ENCODE results near the gene NUP62. TPM values are rescaled to one million over a fixed set of nuclear protein-coding genes. Genes with fewer than 3 reads are reported as not detected.

NUP62 gene
- total and polyA plus RNA-seq, 8 donors, result 39.2 to 66.2 (median 60.0) TPM

GRCh38 chr19:49895566-49896297, 33.6 kb downstream of the NUP62 start:
- ATAC-seq, result no peak
- Histone ChIP-seq H3K27ac (no peak overlapping the region), H3K36me3 (no peaks in the 10 kb centered on the region), H3K4me3 (peak overlapping the region in 1 of 2 donors; percentile 14), H3K4me1 (peaks cover 7 to 29% of the 10 kb centered on the region in 2 donors), H3K9me3 (no peaks in the 10 kb centered on the region), H3K27me3 (peaks cover 0 to 6% of the 10 kb centered on the region in 2 donors)
- intact Hi-C loops (cut with DNase I), result no loop called here
- no peak for DNase-seq
- TF ChIP-seq, protein P1, sequence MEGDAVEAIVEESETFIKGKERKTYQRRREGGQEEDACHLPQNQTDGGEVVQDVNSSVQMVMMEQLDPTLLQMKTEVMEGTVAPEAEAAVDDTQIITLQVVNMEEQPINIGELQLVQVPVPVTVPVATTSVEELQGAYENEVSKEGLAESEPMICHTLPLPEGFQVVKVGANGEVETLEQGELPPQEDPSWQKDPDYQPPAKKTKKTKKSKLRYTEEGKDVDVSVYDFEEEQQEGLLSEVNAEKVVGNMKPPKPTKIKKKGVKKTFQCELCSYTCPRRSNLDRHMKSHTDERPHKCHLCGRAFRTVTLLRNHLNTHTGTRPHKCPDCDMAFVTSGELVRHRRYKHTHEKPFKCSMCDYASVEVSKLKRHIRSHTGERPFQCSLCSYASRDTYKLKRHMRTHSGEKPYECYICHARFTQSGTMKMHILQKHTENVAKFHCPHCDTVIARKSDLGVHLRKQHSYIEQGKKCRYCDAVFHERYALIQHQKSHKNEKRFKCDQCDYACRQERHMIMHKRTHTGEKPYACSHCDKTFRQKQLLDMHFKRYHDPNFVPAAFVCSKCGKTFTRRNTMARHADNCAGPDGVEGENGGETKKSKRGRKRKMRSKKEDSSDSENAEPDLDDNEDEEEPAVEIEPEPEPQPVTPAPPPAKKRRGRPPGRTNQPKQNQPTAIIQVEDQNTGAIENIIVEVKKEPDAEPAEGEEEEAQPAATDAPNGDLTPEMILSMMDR (IDR thresholded peaks at IDR 0.05), result no peak

DNA sequence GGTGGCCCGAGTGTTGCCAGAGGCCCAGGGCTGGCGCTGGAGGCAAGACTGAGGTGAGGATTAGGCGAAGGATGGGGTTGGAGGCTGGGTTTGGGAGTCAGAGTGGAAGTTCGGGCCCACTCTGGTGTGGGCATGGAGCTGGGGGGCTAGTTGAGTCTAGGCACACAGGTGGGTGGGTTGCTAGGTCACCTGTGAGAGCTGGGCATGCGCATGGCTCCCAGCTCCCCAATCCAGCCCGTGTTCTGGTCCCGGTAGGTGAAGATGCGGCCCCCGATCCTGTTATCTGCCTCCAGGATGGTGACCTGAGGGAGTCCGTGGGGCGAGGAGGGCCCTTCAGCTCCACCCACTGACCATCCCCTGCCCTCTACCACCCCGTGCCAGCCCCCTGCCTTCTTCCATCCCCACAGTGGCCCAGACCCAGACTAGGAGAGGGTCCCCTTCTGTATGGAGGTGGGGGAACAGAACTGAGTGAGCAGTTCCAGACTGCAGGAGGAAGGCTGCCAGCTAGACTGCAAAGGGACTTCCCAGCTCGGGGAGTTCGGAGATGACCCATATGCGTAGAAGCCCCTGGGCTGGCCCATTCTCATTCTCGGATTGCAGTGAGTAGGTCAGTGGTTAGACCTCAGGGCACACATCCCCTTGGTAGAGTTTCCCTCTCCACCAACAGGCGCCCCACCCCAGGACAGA, 34.3 kb downstream of the NUP62 start:
- no peak overlapping the region for H3K27ac ChIP-seq
- peaks cover 7 to 36% of the 10 kb centered on the region in 2 donors for H3K4me1 ChIP-seq
- intact Hi-C loops (cut with DNase I), result no loop called here
- ATAC-seq (no peak), DNase-seq (no peak)
- peak overlapping the region in 1 of 2 donors; percentile 14 for H3K4me3 ChIP-seq
- H3K27me3 ChIP-seq, result peaks cover 0 to 12% of the 10 kb centered on the region in 2 donors
- TF ChIP-seq, protein P1 (IDR thresholded peaks at IDR 0.05), result no peak
- no peaks in the 10 kb centered on the region for H3K9me3 ChIP-seq
- H3K36me3 ChIP-seq, result no peaks in the 10 kb centered on the region

GRCh38 chr19:49894011-49894664, 35.2 kb downstream of the NUP62 start:
- intact Hi-C loops (cut with DNase I), result no loop called here
- Histone ChIP-seq H3K36me3 (no peaks in the 10 kb centered on the region), H3K4me1 (peaks cover 7 to 39% of the 10 kb centered on the region in 2 donors), H3K27me3 (peaks cover 0 to 12% of the 10 kb centered on the region in 2 donors), H3K27ac (no peak overlapping the region), H3K9me3 (no peaks in the 10 kb centered on the region), H3K4me3 (no peak overlapping the region)
- no peak for ATAC-seq
- DNase-seq, result no peak
- TF ChIP-seq, protein P1 (IDR thresholded peaks at IDR 0.05), result no peak

DNA sequence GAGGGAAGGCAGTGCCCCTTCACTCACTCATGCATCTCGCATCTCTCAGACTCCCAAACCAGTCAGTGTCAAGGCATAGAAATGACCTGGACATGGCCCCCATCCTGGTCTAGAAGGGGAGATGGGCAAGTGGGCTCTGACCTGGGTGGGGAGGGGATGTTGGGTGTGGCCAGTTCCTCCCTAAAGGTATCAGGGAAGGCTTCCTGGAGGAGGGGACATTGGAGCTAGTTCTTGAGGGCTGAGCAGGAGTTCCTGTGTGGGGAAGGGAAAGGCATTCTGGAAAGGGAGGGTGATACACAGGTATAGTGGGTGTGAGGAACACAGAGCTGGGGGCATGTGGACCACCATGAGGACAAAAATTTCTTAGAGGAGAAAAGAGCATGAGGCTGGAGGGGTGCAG, 36.6 kb downstream of the NUP62 start:
- TF ChIP-seq, protein P1 (IDR thresholded peaks at IDR 0.05), result no peak
- Histone ChIP-seq H3K36me3 (peaks cover 0 to 8% of the 10 kb centered on the region in 2 donors), H3K9me3 (no peaks in the 10 kb centered on the region), H3K27ac (no peak overlapping the region), H3K4me3 (no peak overlapping the region), H3K4me1 (peaks cover 7 to 31% of the 10 kb centered on the region in 2 donors), H3K27me3 (peaks cover 0 to 12% of the 10 kb centered on the region in 2 donors)
- intact Hi-C loops (cut with DNase I), result no loop called here
- DNase-seq (no peak), ATAC-seq (no peak)

DNA sequence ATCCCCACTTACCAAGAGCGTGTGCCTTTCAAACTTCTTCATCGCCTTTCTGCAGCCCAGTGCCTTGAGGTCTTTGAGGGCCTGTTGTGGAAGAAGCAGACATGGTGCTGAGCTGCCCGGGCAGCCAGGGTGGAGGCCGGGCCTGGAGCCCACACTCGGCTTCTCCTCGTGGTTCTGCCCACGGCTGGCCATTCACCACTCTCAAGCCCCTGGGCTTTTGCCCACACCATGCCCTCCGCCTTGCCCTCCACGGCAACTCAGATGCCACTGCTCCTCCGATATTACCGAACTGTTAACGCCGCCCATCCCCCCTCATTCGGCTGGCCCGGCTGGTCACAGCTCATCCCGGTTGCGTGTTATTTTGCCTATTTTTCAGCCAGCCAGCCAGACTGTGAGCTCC, 37.9 kb downstream of the NUP62 start:
- intact Hi-C loops (cut with DNase I), result no loop called here
- ATAC-seq (no peak), DNase-seq (peak in 1 of 4 donors; percentile 66)
- Histone ChIP-seq H3K9me3 (no peaks in the 10 kb centered on the region), H3K36me3 (peaks cover 0 to 19% of the 10 kb centered on the region in 2 donors), H3K4me3 (no peak overlapping the region), H3K27me3 (peaks cover 0 to 12% of the 10 kb centered on the region in 2 donors), H3K27ac (no peak overlapping the region), H3K4me1 (peaks cover 0 to 19% of the 10 kb centered on the region in 2 donors)
- TF ChIP-seq, protein P1 (IDR thresholded peaks at IDR 0.05), result no peak

All from left lung (tissue), 10 donors.